PC-9 (cell line): ENCODE measurements around the gene PPP2R5E. TPM values are rescaled to one million over a fixed set of nuclear protein-coding genes. Genes with fewer than 3 reads are reported as not detected.
A peak's percentile ranks its signal among the peaks of the same experiment; 100 is the strongest.

Experiments used
- BruUV-seq: library from RNA; stranded (reverse); fragments of 400-500 nt; replicated peaks from 2 replicates; lab custom pipeline; 2021; lab: Mats Ljungman, UMichigan
- CTCF ChIA-PET: fragments of 300-600 bp; sonication (Branson Sonifier 250); formaldehyde crosslinking; loops from one replicate; lab custom pipeline; 2022; ENCODE audit warnings: antibody characterized with exemption; lab: Charles Lee
- POLR2A ChIA-PET: fragments of 300-600 bp; sonication (Branson Sonifier 250); formaldehyde crosslinking; loops from one replicate; lab custom pipeline; 2022; ENCODE audit warnings: antibody characterized with exemption; ENCODE audit not compliant: unreplicated experiment; lab: Charles Lee
- DNase-seq, 2 experiments: peaks; one replicate each; pipeline versions ENCODE4 v3.0.0 to v3.0.0-alpha.2; 2015 to 2022; ENCODE audit warnings: mixed read lengths in 1 of 2
- H2AFZ ChIP-seq: fragments of 200-600 bp; sonication (generic); 2 replicates; pipeline ENCODE4 v1.8.1; 2017; ENCODE audit warnings: antibody characterized with exemption
- H3F3A ChIP-seq: fragments of 200-600 bp; sonication (generic); 2 replicates; pipeline ENCODE4 v1.8.1; 2017; ENCODE audit warnings: antibody characterized with exemption, mild to moderate bottlenecking, low read depth; ENCODE audit not compliant: insufficient read depth
- H3K27ac ChIP-seq: fragments of 200-600 bp; sonication (generic); 2 replicates; pipeline ENCODE4 v1.6.1; 2016; ENCODE audit warnings: mixed run types
- H3K27me3 ChIP-seq: fragments of 200-600 bp; sonication (generic); 2 replicates; pipeline ENCODE4 v1.6.1; 2016; ENCODE audit warnings: low read depth, mixed run types; ENCODE audit not compliant: insufficient read depth
- H3K36me3 ChIP-seq: fragments of 200-600 bp; sonication (generic); 2 replicates; pipeline ENCODE4 v1.6.1; 2016; ENCODE audit warnings: low read depth, mixed run types
- H3K4me1 ChIP-seq: fragments of 200-600 bp; sonication (generic); replicated peaks from 2 replicates; pipeline ENCODE4 v1.6.1; 2016; ENCODE audit warnings: mixed run types; ENCODE audit not compliant: insufficient read depth
- H3K4me2 ChIP-seq: fragments of 200-600 bp; sonication (generic); 2 replicates; pipeline ENCODE4 v1.6.1; 2017; ENCODE audit warnings: mixed run types
- H3K4me3 ChIP-seq: fragments of 200-600 bp; sonication (generic); 2 replicates; pipeline ENCODE4 v1.6.1; 2016; ENCODE audit warnings: mixed run types
- H3K79me2 ChIP-seq: fragments of 200-600 bp; sonication (generic); 2 replicates; pipeline ENCODE4 v1.6.1; 2017; ENCODE audit warnings: low read depth, mixed run types
- H3K9me2 ChIP-seq: fragments of 200-600 bp; sonication (generic); 2 replicates; pipeline ENCODE4 v1.8.1; 2017; ENCODE audit warnings: mild to moderate bottlenecking; ENCODE audit not compliant: insufficient read depth
- H3K9me3 ChIP-seq: fragments of 200-600 bp; sonication (generic); 2 replicates; pipeline ENCODE4 v1.8.1; 2016; ENCODE audit warnings: low read depth; ENCODE audit not compliant: insufficient read depth
- H4K20me1 ChIP-seq: fragments of 200-600 bp; sonication (generic); 2 replicates; pipeline ENCODE4 v1.8.1; 2017; ENCODE audit not compliant: insufficient read depth
- EZH2 ChIP-seq: fragments of 200-600 bp; sonication (generic); IDR thresholded peaks from 2 replicates; pipeline ENCODE4 v1.8.0; 2017; ENCODE audit warnings: antibody characterized with exemption, low read depth
- intact Hi-C: fragments of 100-400 bp; cut with micrococcal nuclease; formaldehyde crosslinking; loops from one replicate; pipeline ENCODE4 v1.10.0; 2022; ENCODE audit not compliant: unreplicated experiment
- total RNA-seq: library from RNA; stranded (reverse); gene quantifications from 2 replicates; pipeline ENCODE4 v1.2.3, GENCODE V29; 2021
- TF ChIP-seq, protein P1 (sequence below): fragments of 200-600 bp; sonication (generic); conservative IDR thresholded peaks from 2 replicates; pipeline ENCODE4 v1.6.1; 2017; ENCODE audit warnings: mixed run types, antibody characterized with exemption, mild to moderate bottlenecking, moderate library complexity

The PPP2R5E gene
- total RNA-seq, 1 experiment from 2014 or later, result 66.4 TPM

DNA sequence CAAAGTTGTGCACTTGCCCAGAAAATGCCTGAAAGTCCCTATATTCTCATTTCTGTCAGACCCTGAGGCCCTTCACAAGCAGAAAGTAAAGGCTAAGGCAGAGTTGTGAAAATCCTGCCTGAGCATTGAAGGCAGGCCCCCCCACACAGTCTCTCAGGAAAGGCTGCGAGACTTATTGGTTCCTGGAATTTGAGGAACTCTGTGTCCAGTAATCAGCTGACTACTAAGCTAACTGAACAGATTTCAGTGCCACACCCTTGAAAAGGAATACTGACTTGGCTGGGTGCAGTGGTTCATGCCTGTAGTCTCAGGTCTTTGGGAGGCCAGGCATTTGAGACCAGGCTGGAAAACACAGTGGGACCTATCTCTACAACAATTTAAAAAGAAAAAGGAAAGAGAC is 21.1 kb upstream of the PPP2R5E start:
- Histone ChIP-seq H3K9me2 (peaks cover 2% of the 10 kb centered on the region; the same call in 1 of the 2 replicates), H3K4me3 (no peak overlapping the region), H3K4me1 (peaks cover 26% of the 10 kb centered on the region), H3K27ac (0 out of 2 replicates have a peak overlapping the region, but pooled peaks have one; percentile 2), H4K20me1 (no peaks in the 10 kb centered on the region), H3K27me3 (no peaks in the 10 kb centered on the region), H3F3A (peaks cover 30% of the 10 kb centered on the region), H3K4me2 (peak overlapping the region; percentile 47), H3K36me3 (no peaks in the 10 kb centered on the region), H3K9me3 (peaks cover 14% of the 10 kb centered on the region; the same call in 1 of the 2 replicates), H2AFZ (no peak overlapping the region), H3K79me2 (no peaks in the 10 kb centered on the region)
- peak; percentile 35 to 70 for DNase-seq
- POLR2A ChIA-PET, result interaction anchor here (0.6 kb wide), 2 partner anchors 53 to 162 kb away, joined by 3 to 10 read pairs; no protein-coding TSS in a partner anchor
- no peak for TF ChIP-seq EZH2
- TF ChIP-seq, protein P1, sequence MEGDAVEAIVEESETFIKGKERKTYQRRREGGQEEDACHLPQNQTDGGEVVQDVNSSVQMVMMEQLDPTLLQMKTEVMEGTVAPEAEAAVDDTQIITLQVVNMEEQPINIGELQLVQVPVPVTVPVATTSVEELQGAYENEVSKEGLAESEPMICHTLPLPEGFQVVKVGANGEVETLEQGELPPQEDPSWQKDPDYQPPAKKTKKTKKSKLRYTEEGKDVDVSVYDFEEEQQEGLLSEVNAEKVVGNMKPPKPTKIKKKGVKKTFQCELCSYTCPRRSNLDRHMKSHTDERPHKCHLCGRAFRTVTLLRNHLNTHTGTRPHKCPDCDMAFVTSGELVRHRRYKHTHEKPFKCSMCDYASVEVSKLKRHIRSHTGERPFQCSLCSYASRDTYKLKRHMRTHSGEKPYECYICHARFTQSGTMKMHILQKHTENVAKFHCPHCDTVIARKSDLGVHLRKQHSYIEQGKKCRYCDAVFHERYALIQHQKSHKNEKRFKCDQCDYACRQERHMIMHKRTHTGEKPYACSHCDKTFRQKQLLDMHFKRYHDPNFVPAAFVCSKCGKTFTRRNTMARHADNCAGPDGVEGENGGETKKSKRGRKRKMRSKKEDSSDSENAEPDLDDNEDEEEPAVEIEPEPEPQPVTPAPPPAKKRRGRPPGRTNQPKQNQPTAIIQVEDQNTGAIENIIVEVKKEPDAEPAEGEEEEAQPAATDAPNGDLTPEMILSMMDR, result no peak
- CTCF ChIA-PET, result no interaction called here
- BruUV-seq, result no TSS peak
- intact Hi-C loops, result no loop called here

GRCh38 chr14:63563370-63564026 is 20.3 kb upstream of the PPP2R5E start:
- Histone ChIP-seq H3K9me2 (no peaks in the 10 kb centered on the region), H3K4me1 (peaks cover 26% of the 10 kb centered on the region), H3K79me2 (no peaks in the 10 kb centered on the region), H3K9me3 (peaks cover 14% of the 10 kb centered on the region; the same call in 1 of the 2 replicates), H3F3A (peaks cover 30% of the 10 kb centered on the region), H3K27me3 (no peaks in the 10 kb centered on the region), H3K27ac (peak overlapping the region; percentile 29), H3K4me2 (peak overlapping the region; percentile 47), H3K36me3 (no peaks in the 10 kb centered on the region), H2AFZ (no peak overlapping the region), H3K4me3 (no peak overlapping the region), H4K20me1 (no peaks in the 10 kb centered on the region)
- CTCF ChIA-PET, result no interaction called here
- intact Hi-C loops, result no loop called here
- peak; percentile 60 to 96 for DNase-seq
- BruUV-seq, result no TSS peak
- TF ChIP-seq, protein P1, result no peak
- TF ChIP-seq EZH2, result no peak
- POLR2A ChIA-PET, result interaction anchor here (0.6 to 0.9 kb wide), 3 partner anchors 10 to 52 kb away, joined by 3 to 6 read pairs (median 5); no protein-coding TSS in a partner anchor

GRCh38 chr14:63562405-63562804 is 19.2 kb upstream of the PPP2R5E start:
- DNase-seq, result peak; percentile 22 to 87
- Histone ChIP-seq H4K20me1 (no peaks in the 10 kb centered on the region), H3K9me3 (peaks cover 14% of the 10 kb centered on the region; the same call in 1 of the 2 replicates), H3K79me2 (no peaks in the 10 kb centered on the region), H2AFZ (no peak overlapping the region), H3F3A (peaks cover 30% of the 10 kb centered on the region), H3K4me2 (no peak overlapping the region), H3K27me3 (no peaks in the 10 kb centered on the region), H3K4me3 (no peak overlapping the region), H3K27ac (no peak overlapping the region), H3K9me2 (no peaks in the 10 kb centered on the region), H3K4me1 (peaks cover 26% of the 10 kb centered on the region), H3K36me3 (no peaks in the 10 kb centered on the region)
- BruUV-seq, result no TSS peak
- CTCF ChIA-PET, result no interaction called here
- no peak for TF ChIP-seq EZH2
- TF ChIP-seq, protein P1, result no peak
- POLR2A ChIA-PET, result interaction anchor here (0.6 kb wide), 2 partner anchors 114 to 130 kb away, joined by 5 to 9 read pairs; no protein-coding TSS in a partner anchor
- intact Hi-C loops, result no loop called here
